Common myeloid progenitor, CD34-positive (primary cell): ENCODE data around the gene WIPI1.
A peak's percentile ranks its signal among the peaks of the same experiment; 100 is the strongest.
"Not testable (repeated sequence)": the region's sequence is repeated elsewhere in the genome, so short reads cannot be mapped to it uniquely, and the experiment has no call there.

Experiments used
- CTCF ChIA-PET: fragments of 350-600 bp; sonication (Branson Sonifier 250); formaldehyde crosslinking; loops from one replicate; lab custom pipeline; 2021; ENCODE audit warnings: antibody characterized with exemption; lab: Charles Lee
- POLR2A ChIA-PET: fragments of 350-600 bp; sonication (Branson Sonifier 250); formaldehyde crosslinking; loops from one replicate; lab custom pipeline; 2021; ENCODE audit warnings: antibody characterized with exemption; lab: Charles Lee
- DNase-seq, 3 donors: peaks; one replicate each; pipeline versions ENCODE4 v3.0.0 to v3.0.0-alpha.2; 2013
- H3K27ac ChIP-seq, 2 experiments: 1 replicate in 1 of 2; 2 replicates in 1 of 2; pipeline ENCODE4 v1.7.0; 2013; ENCODE audit warnings: inconsistent platforms in 2 of 2, low read length in 2 of 2, mild to moderate bottlenecking in 2 of 2, low read depth in 1 of 2, moderate library complexity in 1 of 2; ENCODE audit not compliant: severe bottlenecking in 2 of 2, insufficient read depth in 1 of 2, poor library complexity in 1 of 2
- H3K27me3 ChIP-seq, 5 experiments: replicated peaks in 2 of 5; 1 replicate in 3 of 5; 2 replicates in 2 of 5; pipeline versions ENCODE4 v1.6.1 to v1.7.0; 2013; ENCODE audit warnings: low read length in 4 of 5, mild to moderate bottlenecking in 2 of 5, moderate library complexity in 2 of 5, inconsistent platforms in 1 of 5; ENCODE audit not compliant: insufficient read depth in 5 of 5, control insufficient read depth in 4 of 5
- H3K36me3 ChIP-seq, 4 experiments: 1 replicate in 2 of 4; 2 replicates in 2 of 4; pipeline versions ENCODE4 v1.6.1 to v1.7.0; 2013; ENCODE audit warnings: low read length in 3 of 4, control low read depth in 1 of 4, mild to moderate bottlenecking in 1 of 4; ENCODE audit not compliant: control insufficient read depth in 4 of 4, insufficient read depth in 4 of 4
- H3K4me1 ChIP-seq, 4 experiments: 1 replicate in 3 of 4; 2 replicates in 1 of 4; pipeline versions ENCODE4 v1.6.1 to v1.7.1; 2013; ENCODE audit warnings: low read length in 3 of 4, mild to moderate bottlenecking in 3 of 4, control low read depth in 1 of 4, inconsistent platforms in 1 of 4, moderate library complexity in 1 of 4; ENCODE audit not compliant: control insufficient read depth in 4 of 4, insufficient read depth in 4 of 4; ENCODE audit errors: control extremely low read depth in 1 of 4
- H3K4me3 ChIP-seq, 7 experiments: 1 replicate in 4 of 7; 2 replicates in 3 of 7; pipeline versions ENCODE4 v1.5.1 to v1.7.0; 2013; ENCODE audit warnings: mild to moderate bottlenecking in 7 of 7, low read length in 6 of 7, moderate library complexity in 6 of 7, inconsistent platforms in 2 of 7, low read depth in 2 of 7, control low read depth in 1 of 7; ENCODE audit not compliant: insufficient read depth in 4 of 7, control insufficient read depth in 1 of 7; ENCODE audit errors: extremely low read depth in 1 of 7
- H3K9me3 ChIP-seq, 5 experiments: 1 replicate in 4 of 5; 2 replicates in 1 of 5; pipeline versions ENCODE4 v1.6.1 to v1.7.1; 2013; ENCODE audit warnings: low read length in 4 of 5, mild to moderate bottlenecking in 2 of 5, inconsistent platforms in 1 of 5, low read depth in 1 of 5, moderate library complexity in 1 of 5; ENCODE audit not compliant: control insufficient read depth in 4 of 5, insufficient read depth in 2 of 5; ENCODE audit errors: control extremely low read depth in 1 of 5
- WGBS: methylation state at CpG from one replicate; pipeline ENCODE4 v1.1.5; 2013; ENCODE audit not compliant: insufficient coverage; 5-methylcytosine and 5-hydroxymethylcytosine counted together

Gene WIPI1

GRCh38 chr17:68379177-68379510, 78.2 kb downstream of the WIPI1 start:
- peaks cover 0 to 6% (median 0%) of the 10 kb centered on the region in 4 experiments for H3K4me1 ChIP-seq
- peaks cover 0 to 4% (median 0%) of the 10 kb centered on the region in 5 experiments for H3K27me3 ChIP-seq
- WGBS = 100% methylated on average over 2 of the region's 3 CpGs
- H3K4me3 ChIP-seq = no peak overlapping the region
- H3K36me3 ChIP-seq = no peaks in the 10 kb centered on the region
- H3K9me3 ChIP-seq = no peaks in the 10 kb centered on the region
- no peak overlapping the region for H3K27ac ChIP-seq
- ChIA-PET CTCF (no interaction called here), POLR2A (no interaction called here)
- no peak for DNase-seq

- H3K27me3 ChIP-seq = peaks cover 0 to 4% (median 0%) of the 10 kb centered on the region in 5 experiments
- ChIA-PET CTCF (no interaction called here), POLR2A (interaction anchor here (0.6 kb wide), 1 partner anchor 214 kb away, joined by 3 read pairs; no protein-coding TSS in a partner anchor)
- no peak overlapping the region for H3K27ac ChIP-seq
- no peaks in the 10 kb centered on the region for H3K36me3 ChIP-seq
- 69% methylated on average over 17 of the region's 21 CpGs for WGBS
- H3K9me3 ChIP-seq = no peaks in the 10 kb centered on the region
- H3K4me3 ChIP-seq = no peak overlapping the region
- H3K4me1 ChIP-seq = peaks cover 0 to 6% (median 0%) of the 10 kb centered on the region in 4 experiments
- peak in 1 of 3 donors; percentile 19 for DNase-seq
Observed at GRCh38 chr17:68378268-68379176, 78.8 kb downstream of the WIPI1 start.

GRCh38 chr17:68377771-68378267, 79.5 kb downstream of the WIPI1 start:
- Histone ChIP-seq H3K27me3 (peaks cover 0 to 1% (median 0%) of the 10 kb centered on the region in 5 experiments), H3K9me3 (no peaks in the 10 kb centered on the region), H3K36me3 (no peaks in the 10 kb centered on the region), H3K4me1 (peaks cover 0 to 6% (median 0%) of the 10 kb centered on the region in 4 experiments), H3K27ac (no peak overlapping the region), H3K4me3 (no peak overlapping the region)
- WGBS = 85% methylated on average over 7 of the region's 8 CpGs
- DNase-seq = no peak
- CTCF ChIA-PET = no interaction called here
- POLR2A ChIA-PET = interaction anchor here (0.6 kb wide), 1 partner anchor 214 kb away, joined by 3 read pairs; no protein-coding TSS in a partner anchor

GRCh38 chr17:68376178-68376577, 81.1 kb downstream of the WIPI1 start:
- H3K36me3 ChIP-seq, DNase-seq, CTCF ChIA-PET, H3K27me3 ChIP-seq, H3K27ac ChIP-seq, H3K9me3 ChIP-seq, H3K4me1 ChIP-seq, H3K4me3 ChIP-seq: not testable (repeated sequence)
- POLR2A ChIA-PET = interaction anchor here (0.7 kb wide), 1 partner anchor 404 kb away, joined by 3 read pairs; no protein-coding TSS in a partner anchor
- WGBS = no CpG with 5 or more reads among the region's 2 CpGs

GRCh38 chr17:68375566-68375965, 81.7 kb downstream of the WIPI1 start:
- no peak overlapping the region for H3K27ac ChIP-seq
- no peak overlapping the region for H3K4me3 ChIP-seq
- WGBS = 70% methylated on average over 4 of the region's 8 CpGs
- H3K27me3 ChIP-seq = peaks cover 0 to 1% (median 0%) of the 10 kb centered on the region in 5 experiments
- peaks cover 0 to 6% (median 0%) of the 10 kb centered on the region in 4 experiments for H3K4me1 ChIP-seq
- no peak for DNase-seq
- no peaks in the 10 kb centered on the region for H3K36me3 ChIP-seq
- ChIA-PET CTCF (no interaction called here), POLR2A (interaction anchor here (0.7 kb wide), 1 partner anchor 403 kb away, joined by 3 read pairs; no protein-coding TSS in a partner anchor)
- H3K9me3 ChIP-seq = no peaks in the 10 kb centered on the region
